ENCODE data around the gene DENND1C. TPM values are rescaled to one million over a fixed set of nuclear protein-coding genes. Genes with fewer than 3 reads are reported as not detected.

DENND1C gene
- polyA plus RNA-seq, 3 donors = 11.2 to 60.2 (median 20.5) TPM

- under 1% methylated on average over 41 of the region's 44 CpGs for WGBS (ENCODE audit: insufficient coverage)
- TF ChIP-seq CTCF (IDR thresholded peaks at IDR 0.05) = no peak
- Histone ChIP-seq H3K4me2 (replicated peaks; ENCODE audit: extremely low read depth, low read length, poor library complexity, severe bottlenecking) (peak within 1 kb of the TSS; percentile 85), H3K27me3 (ENCODE audit: control insufficient read depth in 2 of 2, insufficient read depth in 2 of 2, low read length in 2 of 2) (peaks cover 2 to 14% of the 10 kb centered on the region in 2 donors), H2AFZ (ENCODE audit: insufficient read depth, low read depth, low read length, poor library complexity, severe bottlenecking) (peak within 1 kb of the TSS; percentile 85), H3K27ac (ENCODE audit: low read depth in 1 of 2, low read length in 2 of 2) (peak within 1 kb of the TSS; percentile 17 to 30), H3K36me3 (replicated peaks in 1 of 2; ENCODE audit: control insufficient read depth in 1 of 2, insufficient read depth in 2 of 2, low read length in 2 of 2) (no peaks in the 10 kb centered on the region), H3K9ac (ENCODE audit: insufficient read depth, low read length, poor library complexity, severe bottlenecking) (peak within 1 kb of the TSS; percentile 60), H3K4me3 (replicated peaks in 1 of 3; ENCODE audit: low read depth in 2 of 3, low read length in 3 of 3) (peak within 1 kb of the TSS; percentile 50 to 72 (median 52)), H3K9me3 (replicated peaks in 1 of 2; ENCODE audit: control insufficient read depth in 1 of 2, insufficient read depth in 1 of 2, low read length in 2 of 2) (no peaks in the 10 kb centered on the region), H3K79me2 (ENCODE audit: insufficient read depth, low read length) (no peaks in the 10 kb centered on the region), H3K4me1 (ENCODE audit: control insufficient read depth in 1 of 2, insufficient read depth in 2 of 2, low read length in 2 of 2) (peaks cover 49 to 56% of the 10 kb centered on the region in 2 donors), H4K20me1 (ENCODE audit: insufficient read depth, low read length) (no peaks in the 10 kb centered on the region)
- H3K4me3 Mint-ChIP-seq = peak within 1 kb of the TSS; percentile 85 to 97
- H3K4me1 Mint-ChIP-seq = peaks cover 48% of the 10 kb centered on the region
- peaks cover 30 to 42% (median 36%) of the 10 kb centered on the region in 3 donors for H3K27me3 Mint-ChIP-seq (ENCODE audit: low read depth in 3 of 3)
- peak within 1 kb of the TSS; percentile 46 to 91 (median 82) for H3K27ac Mint-ChIP-seq
- H3K36me3 Mint-ChIP-seq = peaks cover 0 to 4% of the 10 kb centered on the region in 2 donors
- peaks cover 0 to 5% (median 1%) of the 10 kb centered on the region in 7 donors for H3K9me3 Mint-ChIP-seq
- intact Hi-C loops (cut with micrococcal nuclease) = loop anchor here (5.0 kb wide), 1 partner anchor 47 kb away; no protein-coding TSS in a partner anchor
- peak; percentile 64 to 77 (median 70) for DNase-seq
Measured at GRCh38 chr19:6530386-6531162, 49.0 kb upstream of the DENND1C start, which contains the start of gene TNFSF9. Gene TNFSF9, plus strand, starts transcription at chr19:6531026. Its CDS starts 11 bp downstream, at chr19:6531037.

- Histone ChIP-seq H4K20me1 (ENCODE audit: insufficient read depth, low read length) (no peaks in the 10 kb centered on the region), H3K4me3 (replicated peaks in 1 of 3; ENCODE audit: low read depth in 2 of 3, low read length in 3 of 3) (peak overlapping the region in 1 of 3 experiments; percentile 72), H3K27ac (ENCODE audit: low read depth in 1 of 2, low read length in 2 of 2) (no peak overlapping the region), H3K4me1 (ENCODE audit: control insufficient read depth in 1 of 2, insufficient read depth in 2 of 2, low read length in 2 of 2) (peaks cover 49 to 56% of the 10 kb centered on the region in 2 donors), H3K27me3 (ENCODE audit: control insufficient read depth in 2 of 2, insufficient read depth in 2 of 2, low read length in 2 of 2) (peaks cover 2 to 14% of the 10 kb centered on the region in 2 donors), H3K4me2 (replicated peaks; ENCODE audit: extremely low read depth, low read length, poor library complexity, severe bottlenecking) (peak overlapping the region; percentile 85), H3K9ac (ENCODE audit: insufficient read depth, low read length, poor library complexity, severe bottlenecking) (no peak overlapping the region), H3K36me3 (replicated peaks in 1 of 2; ENCODE audit: control insufficient read depth in 1 of 2, insufficient read depth in 2 of 2, low read length in 2 of 2) (no peaks in the 10 kb centered on the region), H3K79me2 (ENCODE audit: insufficient read depth, low read length) (no peaks in the 10 kb centered on the region), H2AFZ (ENCODE audit: insufficient read depth, low read depth, low read length, poor library complexity, severe bottlenecking) (peak overlapping the region; percentile 85), H3K9me3 (replicated peaks in 1 of 2; ENCODE audit: control insufficient read depth in 1 of 2, insufficient read depth in 1 of 2, low read length in 2 of 2) (no peaks in the 10 kb centered on the region)
- H3K27ac Mint-ChIP-seq = peak overlapping the region in 3 of 7 donors; percentile 68 to 91 (median 84)
- DNase-seq = no peak
- H3K9me3 Mint-ChIP-seq = peaks cover 0 to 5% (median 1%) of the 10 kb centered on the region in 7 donors
- H3K27me3 Mint-ChIP-seq (ENCODE audit: low read depth in 3 of 3) = peaks cover 30 to 42% (median 36%) of the 10 kb centered on the region in 3 donors
- no peak for TF ChIP-seq CTCF (IDR thresholded peaks at IDR 0.05)
- peaks cover 0 to 4% of the 10 kb centered on the region in 2 donors for H3K36me3 Mint-ChIP-seq
- peak overlapping the region; percentile 85 to 97 for H3K4me3 Mint-ChIP-seq
- intact Hi-C loops (cut with micrococcal nuclease) = loop anchor here (5.0 kb wide), 1 partner anchor 47 kb away; no protein-coding TSS in a partner anchor
- H3K4me1 Mint-ChIP-seq = peaks cover 48% of the 10 kb centered on the region
- WGBS (ENCODE audit: insufficient coverage) = 89% methylated on average over 1 of the region's 2 CpGs
Measured at GRCh38 chr19:6529937-6530385, 48.4 kb upstream of the DENND1C start.

All from CD14-positive monocyte (primary cell).